ENCODE data around the gene TUSC2. TPM values are rescaled to one million over a fixed set of nuclear protein-coding genes. Genes with fewer than 3 reads are reported as not detected.

The TUSC2 gene
- total and polyA plus RNA-seq, 9 donors, result 12.8 to 19.2 (median 17.0) TPM

GRCh38 chr3:50325113-50325480 is 2.9 kb downstream of the TUSC2 start:
- Histone ChIP-seq H3K27ac (ENCODE audit: low read length) (peak overlapping the region; percentile 96), H3K36me3 (ENCODE audit: control insufficient read depth, insufficient read depth, low read length) (peaks cover 24% of the 10 kb centered on the region), H3K27me3 (ENCODE audit: control insufficient read depth, insufficient read depth, low read length) (no peaks in the 10 kb centered on the region), H3K9me3 (replicated peaks; ENCODE audit: control insufficient read depth, low read depth, low read length) (no peaks in the 10 kb centered on the region), H3K4me1 (ENCODE audit: control insufficient read depth, insufficient read depth, low read length) (peaks cover 56% of the 10 kb centered on the region), H3K4me3 (ENCODE audit: low read length) (no peak overlapping the region)
- WGBS (ENCODE audit: insufficient coverage), result no CpG with 5 or more reads among the region's 2 CpGs
- peak; percentile 13 for DNase-seq

DNA sequence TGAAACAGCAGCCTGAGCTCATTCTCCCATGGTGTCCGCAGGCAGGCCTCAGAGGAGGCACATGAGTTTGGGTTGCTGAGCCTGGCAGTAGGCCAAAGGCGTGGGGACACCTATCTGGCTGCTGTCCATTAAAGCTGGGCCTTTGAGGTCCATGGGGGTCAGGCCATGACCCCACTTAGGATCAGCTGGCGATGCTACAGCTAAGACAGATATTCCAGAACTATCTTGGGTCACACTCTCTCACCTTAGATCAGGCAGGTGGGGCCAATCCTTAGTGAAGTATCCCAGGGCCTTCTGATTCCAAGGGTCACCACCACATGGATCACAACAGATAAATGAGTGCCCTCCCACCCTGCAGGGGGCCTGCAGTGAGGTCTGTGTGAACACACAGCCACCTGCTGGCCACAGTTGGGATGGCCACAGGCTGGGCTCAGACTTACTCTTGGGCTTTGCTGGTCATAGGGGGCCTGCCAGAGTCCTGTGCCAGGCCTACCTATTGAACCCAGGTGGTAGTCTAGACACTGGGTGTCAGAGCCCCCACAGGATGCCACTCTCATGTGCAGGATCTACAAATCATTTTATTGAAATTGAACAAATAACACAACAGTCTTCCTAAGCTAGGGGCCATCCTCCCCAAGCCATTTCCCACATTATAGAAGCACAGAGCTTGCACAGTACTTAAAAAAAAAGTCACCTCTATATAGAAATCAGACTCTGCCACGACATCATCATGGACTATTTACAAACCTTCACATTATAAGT is 3.5 kb downstream of the TUSC2 start:
- Histone ChIP-seq H3K27me3 (ENCODE audit: control insufficient read depth, insufficient read depth, low read length) (no peaks in the 10 kb centered on the region), H3K36me3 (ENCODE audit: control insufficient read depth, insufficient read depth, low read length) (peaks cover 23% of the 10 kb centered on the region), H3K9me3 (replicated peaks; ENCODE audit: control insufficient read depth, low read depth, low read length) (no peaks in the 10 kb centered on the region), H3K27ac (ENCODE audit: low read length) (peak overlapping the region; percentile 96), H3K4me1 (ENCODE audit: control insufficient read depth, insufficient read depth, low read length) (peaks cover 62% of the 10 kb centered on the region), H3K4me3 (ENCODE audit: low read length) (no peak overlapping the region)
- peak; percentile 80 for DNase-seq
- WGBS (ENCODE audit: insufficient coverage), result 71% methylated on average over 3 of the region's 4 CpGs

- H3K4me1 ChIP-seq (ENCODE audit: control insufficient read depth, insufficient read depth, low read length), result peaks cover 69% of the 10 kb centered on the region
- H3K4me3 ChIP-seq (ENCODE audit: low read length), result no peak overlapping the region
- DNase-seq, result peak; percentile 64
These were observed 4.3 kb downstream of the TUSC2 start for GRCh38 chr3:50323614-50324199.

GRCh38 chr3:50323092-50323600 is 4.9 kb downstream of the TUSC2 start:
- Histone ChIP-seq H3K4me1 (ENCODE audit: control insufficient read depth, insufficient read depth, low read length) (peaks cover 69% of the 10 kb centered on the region), H3K27ac (ENCODE audit: low read length) (peak overlapping the region; percentile 96), H3K9me3 (replicated peaks; ENCODE audit: control insufficient read depth, low read depth, low read length) (no peaks in the 10 kb centered on the region), H3K27me3 (ENCODE audit: control insufficient read depth, insufficient read depth, low read length) (no peaks in the 10 kb centered on the region), H3K4me3 (ENCODE audit: low read length) (no peak overlapping the region), H3K36me3 (ENCODE audit: control insufficient read depth, insufficient read depth, low read length) (peaks cover 34% of the 10 kb centered on the region)
- DNase-seq, result peak; percentile 81
- 16% methylated on average over 3 of the region's 4 CpGs for WGBS (ENCODE audit: insufficient coverage)

More at GRCh38 chr3:50323614-50324199, 4.3 kb downstream of the TUSC2 start:
- H3K9me3 ChIP-seq (replicated peaks; ENCODE audit: control insufficient read depth, low read depth, low read length), result no peaks in the 10 kb centered on the region
- peaks cover 28% of the 10 kb centered on the region for H3K36me3 ChIP-seq (ENCODE audit: control insufficient read depth, insufficient read depth, low read length)
- H3K27me3 ChIP-seq (ENCODE audit: control insufficient read depth, insufficient read depth, low read length), result no peaks in the 10 kb centered on the region
- H3K27ac ChIP-seq (ENCODE audit: low read length), result peak overlapping the region; percentile 96
- 54% methylated on average over 4 of the region's 5 CpGs for WGBS (ENCODE audit: insufficient coverage)

DNA sequence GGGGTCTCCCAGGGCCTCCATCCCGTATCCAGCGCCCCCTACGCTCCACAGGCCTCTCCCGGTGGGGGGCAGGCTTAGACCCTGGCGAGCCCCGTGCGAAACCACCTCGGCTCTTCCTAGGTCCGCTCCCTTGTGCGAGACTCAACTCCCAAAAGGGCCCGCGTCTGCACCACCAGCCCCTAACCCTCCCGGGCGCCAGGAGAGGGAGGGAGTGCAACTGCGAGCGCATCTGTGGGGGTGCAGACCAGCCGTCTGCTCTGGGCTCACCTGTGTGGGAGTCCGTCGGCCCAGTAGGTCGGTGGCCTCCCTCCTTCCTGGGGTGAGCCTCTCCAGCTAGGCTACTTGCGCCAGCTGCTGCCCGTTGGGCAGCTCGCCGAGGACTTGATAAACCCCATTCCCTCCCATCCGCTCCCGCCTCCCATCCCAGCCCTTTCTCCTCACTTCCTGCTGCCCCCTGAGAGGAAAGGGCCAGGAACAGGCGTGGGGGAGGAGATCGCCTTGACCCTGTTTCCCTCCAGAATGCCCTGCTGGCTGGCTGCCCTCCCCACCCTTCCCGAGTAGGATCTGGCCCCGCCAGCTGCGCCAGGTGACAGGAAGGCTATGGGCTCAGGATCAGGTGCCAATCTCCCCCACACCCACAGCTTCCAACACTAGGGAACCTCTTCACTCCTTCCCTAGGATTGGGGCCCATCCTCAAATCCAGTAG is 5.5 kb downstream of the TUSC2 start, which contains the start of gene HYAL2:
HYAL2 (minus strand) TSS at position 360 of the 706 bp plus-strand sequence. CDS start 2,256 bp downstream, outside the sequence.
- Histone ChIP-seq H3K4me3 (ENCODE audit: low read length) (peak within 1 kb of the TSS; percentile 74), H3K27me3 (ENCODE audit: control insufficient read depth, insufficient read depth, low read length) (no peaks in the 10 kb centered on the region), H3K27ac (ENCODE audit: low read length) (peak within 1 kb of the TSS; percentile 96), H3K9me3 (replicated peaks; ENCODE audit: control insufficient read depth, low read depth, low read length) (no peaks in the 10 kb centered on the region), H3K36me3 (ENCODE audit: control insufficient read depth, insufficient read depth, low read length) (peaks cover 40% of the 10 kb centered on the region), H3K4me1 (ENCODE audit: control insufficient read depth, insufficient read depth, low read length) (peaks cover 73% of the 10 kb centered on the region)
- WGBS (ENCODE audit: insufficient coverage), result 29% methylated on average over 11 of the region's 31 CpGs
- peak; percentile 51 for DNase-seq

DNA sequence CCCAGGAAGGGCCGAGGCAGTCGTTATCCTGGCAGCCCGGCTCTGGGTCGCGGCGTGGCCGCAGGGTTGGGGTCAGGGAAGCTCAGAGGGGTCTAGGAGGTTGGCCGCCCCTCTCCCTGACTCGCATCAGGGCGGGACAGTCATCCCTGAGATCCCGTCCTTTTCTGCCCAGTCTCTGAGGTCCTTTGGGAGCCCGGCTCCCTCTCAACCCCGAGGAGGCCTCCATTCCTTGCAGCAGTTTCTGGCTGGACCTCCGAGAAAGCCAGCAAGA is 6.0 kb downstream of the TUSC2 start:
- no peaks in the 10 kb centered on the region for H3K27me3 ChIP-seq (ENCODE audit: control insufficient read depth, insufficient read depth, low read length)
- no peaks in the 10 kb centered on the region for H3K9me3 ChIP-seq (replicated peaks; ENCODE audit: control insufficient read depth, low read depth, low read length)
- no peak for DNase-seq
- 1% methylated on average over 13 of the region's 14 CpGs for WGBS (ENCODE audit: insufficient coverage)
- H3K27ac ChIP-seq (ENCODE audit: low read length), result peak overlapping the region; percentile 96
- peaks cover 44% of the 10 kb centered on the region for H3K36me3 ChIP-seq (ENCODE audit: control insufficient read depth, insufficient read depth, low read length)
- H3K4me1 ChIP-seq (ENCODE audit: control insufficient read depth, insufficient read depth, low read length), result peaks cover 73% of the 10 kb centered on the region
- H3K4me3 ChIP-seq (ENCODE audit: low read length), result peak overlapping the region; percentile 74

- Histone ChIP-seq H3K36me3 (ENCODE audit: control insufficient read depth, insufficient read depth, low read length) (peaks cover 50% of the 10 kb centered on the region), H3K9me3 (replicated peaks; ENCODE audit: control insufficient read depth, low read depth, low read length) (no peaks in the 10 kb centered on the region), H3K4me3 (ENCODE audit: low read length) (peak overlapping the region; percentile 74), H3K4me1 (ENCODE audit: control insufficient read depth, insufficient read depth, low read length) (peaks cover 70% of the 10 kb centered on the region), H3K27me3 (ENCODE audit: control insufficient read depth, insufficient read depth, low read length) (no peaks in the 10 kb centered on the region), H3K27ac (ENCODE audit: low read length) (peak overlapping the region; percentile 96)
- DNase-seq, result peak; percentile 96
- WGBS (ENCODE audit: insufficient coverage), result under 1% methylated on average over 41 of the region's 59 CpGs
These were observed 6.5 kb downstream of the TUSC2 start for GRCh38 chr3:50321336-50322114.

- peak overlapping the region; percentile 96 for H3K27ac ChIP-seq (ENCODE audit: low read length)
- H3K36me3 ChIP-seq (ENCODE audit: control insufficient read depth, insufficient read depth, low read length), result peaks cover 51% of the 10 kb centered on the region
- no peaks in the 10 kb centered on the region for H3K9me3 ChIP-seq (replicated peaks; ENCODE audit: control insufficient read depth, low read depth, low read length)
- peaks cover 70% of the 10 kb centered on the region for H3K4me1 ChIP-seq (ENCODE audit: control insufficient read depth, insufficient read depth, low read length)
- DNase-seq, result peak; percentile 92
- peak overlapping the region; percentile 74 for H3K4me3 ChIP-seq (ENCODE audit: low read length)
- 0% methylated on average over 23 of the region's 45 CpGs for WGBS (ENCODE audit: insufficient coverage)
- H3K27me3 ChIP-seq (ENCODE audit: control insufficient read depth, insufficient read depth, low read length), result no peaks in the 10 kb centered on the region
These were observed 7.1 kb downstream of the TUSC2 start for GRCh38 chr3:50320853-50321335.

GRCh38 chr3:50319894-50320625 is 8.0 kb downstream of the TUSC2 start:
- peak overlapping the region; percentile 74 for H3K4me3 ChIP-seq (ENCODE audit: low read length)
- DNase-seq, result peak; percentile 10
- H3K27me3 ChIP-seq (ENCODE audit: control insufficient read depth, insufficient read depth, low read length), result no peaks in the 10 kb centered on the region
- H3K9me3 ChIP-seq (replicated peaks; ENCODE audit: control insufficient read depth, low read depth, low read length), result no peaks in the 10 kb centered on the region
- peaks cover 49% of the 10 kb centered on the region for H3K36me3 ChIP-seq (ENCODE audit: control insufficient read depth, insufficient read depth, low read length)
- H3K4me1 ChIP-seq (ENCODE audit: control insufficient read depth, insufficient read depth, low read length), result peaks cover 67% of the 10 kb centered on the region
- peak overlapping the region; percentile 85 for H3K27ac ChIP-seq (ENCODE audit: low read length)
- WGBS (ENCODE audit: insufficient coverage), result 76% methylated on average over 29 of the region's 29 CpGs
